Measurements from ENCODE around the gene ATP5PB.

ATP5PB gene

GRCh38 chr1:111469539-111469938 lies 20.3 kb downstream of the ATP5PB start:
- Histone ChIP-seq H2AFZ (ENCODE audit: low read depth, low read length) (no peak overlapping the region), H2BK12ac (ENCODE audit: low read length in 2 of 2) (no peak overlapping the region), H3K4ac (ENCODE audit: low read depth in 1 of 2, low read length in 2 of 2) (no peak overlapping the region), H2AK5ac (ENCODE audit: low read length, severe bottlenecking) (no peak overlapping the region), H3K4me3 (ENCODE audit: insufficient read depth in 1 of 2, low read depth in 1 of 2, low read length in 2 of 2) (no peak overlapping the region), H4K91ac (ENCODE audit: low read length) (no peak overlapping the region), H3K27me3 (ENCODE audit: control insufficient read depth in 1 of 2, insufficient read depth in 1 of 2, low read length in 2 of 2) (no peaks in the 10 kb centered on the region), H3K4me2 (ENCODE audit: low read length, poor library complexity, severe bottlenecking) (no peak overlapping the region), H3K14ac (ENCODE audit: low read length in 2 of 2) (no peak overlapping the region), H3K18ac (ENCODE audit: low read depth in 1 of 2, low read length in 2 of 2) (no peak overlapping the region), H3K9me3 (ENCODE audit: control insufficient read depth, low read length) (no peaks in the 10 kb centered on the region), H3K4me1 (ENCODE audit: control insufficient read depth, insufficient read depth, low read depth, low read length) (no peaks in the 10 kb centered on the region), H2BK120ac (ENCODE audit: low read depth, low read length) (no peak overlapping the region), H2BK5ac (ENCODE audit: low read depth, low read length, poor library complexity, severe bottlenecking) (no peak overlapping the region), H3K79me1 (replicated peaks; ENCODE audit: low read length, poor library complexity, severe bottlenecking) (no peaks in the 10 kb centered on the region), H3K27ac (ENCODE audit: low read length, poor library complexity, severe bottlenecking) (no peak overlapping the region), H2BK15ac (ENCODE audit: low read depth, poor library complexity, severe bottlenecking) (no peak overlapping the region), H4K8ac (ENCODE audit: low read length) (no peak overlapping the region), H3K9ac (ENCODE audit: low read length) (no peak overlapping the region), H3K36me3 (ENCODE audit: control insufficient read depth in 1 of 2, insufficient read depth in 2 of 2, low read depth in 1 of 2, low read length in 2 of 2) (peaks cover 0 to 49% of the 10 kb centered on the region in 2 experiments), H3K23ac (ENCODE audit: low read length in 2 of 2) (no peak overlapping the region)
- DNase-seq: no peak

- 100% methylated on average over 4 of the region's 5 CpGs for WGBS
- H3K4me1 ChIP-seq (ENCODE audit: control insufficient read depth, insufficient read depth, low read depth, low read length): no peaks in the 10 kb centered on the region
- H3K4ac ChIP-seq (ENCODE audit: low read depth in 1 of 2, low read length in 2 of 2): no peak overlapping the region
- H3K14ac ChIP-seq (ENCODE audit: low read length in 2 of 2): no peak overlapping the region
- H3K36me3 ChIP-seq (ENCODE audit: control insufficient read depth in 1 of 2, insufficient read depth in 2 of 2, low read depth in 1 of 2, low read length in 2 of 2): peaks cover 0 to 46% of the 10 kb centered on the region in 2 experiments
- no peak overlapping the region for H3K4me3 ChIP-seq (ENCODE audit: insufficient read depth in 1 of 2, low read depth in 1 of 2, low read length in 2 of 2)
- no peak overlapping the region for H2BK15ac ChIP-seq (ENCODE audit: low read depth, poor library complexity, severe bottlenecking)
- no peak for DNase-seq
- H2AFZ ChIP-seq (ENCODE audit: low read depth, low read length): no peak overlapping the region
- H3K18ac ChIP-seq (ENCODE audit: low read depth in 1 of 2, low read length in 2 of 2): no peak overlapping the region
- H2BK120ac ChIP-seq (ENCODE audit: low read depth, low read length): no peak overlapping the region
- no peak overlapping the region for H2BK12ac ChIP-seq (ENCODE audit: low read length in 2 of 2)
- H3K23ac ChIP-seq (ENCODE audit: low read length in 2 of 2): no peak overlapping the region
- no peaks in the 10 kb centered on the region for H3K9me3 ChIP-seq (ENCODE audit: control insufficient read depth, low read length)
- no peak overlapping the region for H3K27ac ChIP-seq (ENCODE audit: low read length, poor library complexity, severe bottlenecking)
- H4K8ac ChIP-seq (ENCODE audit: low read length): no peak overlapping the region
- no peak overlapping the region for H3K4me2 ChIP-seq (ENCODE audit: low read length, poor library complexity, severe bottlenecking)
- H3K27me3 ChIP-seq (ENCODE audit: control insufficient read depth in 1 of 2, insufficient read depth in 1 of 2, low read length in 2 of 2): no peaks in the 10 kb centered on the region
- H4K91ac ChIP-seq (ENCODE audit: low read length): no peak overlapping the region
- H2BK5ac ChIP-seq (ENCODE audit: low read depth, low read length, poor library complexity, severe bottlenecking): no peak overlapping the region
- H3K9ac ChIP-seq (ENCODE audit: low read length): no peak overlapping the region
- H2AK5ac ChIP-seq (ENCODE audit: low read length, severe bottlenecking): no peak overlapping the region
- no peaks in the 10 kb centered on the region for H3K79me1 ChIP-seq (replicated peaks; ENCODE audit: low read length, poor library complexity, severe bottlenecking)
Observed at GRCh38 chr1:111470596-111470995, 21.3 kb downstream of the ATP5PB start.

- H3K79me1 ChIP-seq (replicated peaks; ENCODE audit: low read length, poor library complexity, severe bottlenecking): no peaks in the 10 kb centered on the region
- H3K23ac ChIP-seq (ENCODE audit: low read length in 2 of 2): no peak overlapping the region
- H3K4me2 ChIP-seq (ENCODE audit: low read length, poor library complexity, severe bottlenecking): no peak overlapping the region
- no peak overlapping the region for H2AFZ ChIP-seq (ENCODE audit: low read depth, low read length)
- H2BK15ac ChIP-seq (ENCODE audit: low read depth, poor library complexity, severe bottlenecking): no peak overlapping the region
- H2BK120ac ChIP-seq (ENCODE audit: low read depth, low read length): no peak overlapping the region
- H3K36me3 ChIP-seq (ENCODE audit: control insufficient read depth in 1 of 2, insufficient read depth in 2 of 2, low read depth in 1 of 2, low read length in 2 of 2): peaks cover 0 to 44% of the 10 kb centered on the region in 2 experiments
- H4K91ac ChIP-seq (ENCODE audit: low read length): no peak overlapping the region
- H3K4me1 ChIP-seq (ENCODE audit: control insufficient read depth, insufficient read depth, low read depth, low read length): no peaks in the 10 kb centered on the region
- no peak overlapping the region for H3K4ac ChIP-seq (ENCODE audit: low read depth in 1 of 2, low read length in 2 of 2)
- no peaks in the 10 kb centered on the region for H3K9me3 ChIP-seq (ENCODE audit: control insufficient read depth, low read length)
- 94% methylated on average over 3 of the region's 3 CpGs for WGBS
- no peak overlapping the region for H4K8ac ChIP-seq (ENCODE audit: low read length)
- no peak overlapping the region for H2AK5ac ChIP-seq (ENCODE audit: low read length, severe bottlenecking)
- H3K27ac ChIP-seq (ENCODE audit: low read length, poor library complexity, severe bottlenecking): no peak overlapping the region
- no peak overlapping the region for H2BK5ac ChIP-seq (ENCODE audit: low read depth, low read length, poor library complexity, severe bottlenecking)
- H2BK12ac ChIP-seq (ENCODE audit: low read length in 2 of 2): no peak overlapping the region
- H3K14ac ChIP-seq (ENCODE audit: low read length in 2 of 2): no peak overlapping the region
- H3K4me3 ChIP-seq (ENCODE audit: insufficient read depth in 1 of 2, low read depth in 1 of 2, low read length in 2 of 2): no peak overlapping the region
- H3K27me3 ChIP-seq (ENCODE audit: control insufficient read depth in 1 of 2, insufficient read depth in 1 of 2, low read length in 2 of 2): no peaks in the 10 kb centered on the region
- H3K9ac ChIP-seq (ENCODE audit: low read length): no peak overlapping the region
- DNase-seq: no peak
- H3K18ac ChIP-seq (ENCODE audit: low read depth in 1 of 2, low read length in 2 of 2): no peak overlapping the region
Observed at GRCh38 chr1:111471012-111471411, 21.7 kb downstream of the ATP5PB start.

- Histone ChIP-seq H2AK5ac (ENCODE audit: low read length, severe bottlenecking) (no peak overlapping the region), H2AFZ (ENCODE audit: low read depth, low read length) (no peak overlapping the region), H4K8ac (ENCODE audit: low read length) (no peak overlapping the region), H3K27me3 (ENCODE audit: control insufficient read depth in 1 of 2, insufficient read depth in 1 of 2, low read length in 2 of 2) (no peaks in the 10 kb centered on the region), H3K9me3 (ENCODE audit: control insufficient read depth, low read length) (no peaks in the 10 kb centered on the region), H3K9ac (ENCODE audit: low read length) (no peak overlapping the region), H3K36me3 (ENCODE audit: control insufficient read depth in 1 of 2, insufficient read depth in 2 of 2, low read depth in 1 of 2, low read length in 2 of 2) (peaks cover 0 to 44% of the 10 kb centered on the region in 2 experiments), H3K4me2 (ENCODE audit: low read length, poor library complexity, severe bottlenecking) (no peak overlapping the region), H2BK15ac (ENCODE audit: low read depth, poor library complexity, severe bottlenecking) (no peak overlapping the region), H3K4me1 (ENCODE audit: control insufficient read depth, insufficient read depth, low read depth, low read length) (no peaks in the 10 kb centered on the region), H2BK5ac (ENCODE audit: low read depth, low read length, poor library complexity, severe bottlenecking) (no peak overlapping the region), H3K79me1 (replicated peaks; ENCODE audit: low read length, poor library complexity, severe bottlenecking) (no peaks in the 10 kb centered on the region), H2BK120ac (ENCODE audit: low read depth, low read length) (no peak overlapping the region), H3K27ac (ENCODE audit: low read length, poor library complexity, severe bottlenecking) (no peak overlapping the region), H2BK12ac (ENCODE audit: low read length in 2 of 2) (no peak overlapping the region), H3K14ac (ENCODE audit: low read length in 2 of 2) (no peak overlapping the region), H3K4me3 (ENCODE audit: insufficient read depth in 1 of 2, low read depth in 1 of 2, low read length in 2 of 2) (no peak overlapping the region), H3K4ac (ENCODE audit: low read depth in 1 of 2, low read length in 2 of 2) (no peak overlapping the region), H4K91ac (ENCODE audit: low read length) (no peak overlapping the region), H3K23ac (ENCODE audit: low read length in 2 of 2) (no peak overlapping the region), H3K18ac (ENCODE audit: low read depth in 1 of 2, low read length in 2 of 2) (no peak overlapping the region)
- 100% methylated on average over 1 of the region's 3 CpGs for WGBS
- DNase-seq: no peak
Observed at GRCh38 chr1:111471538-111471937, 22.3 kb downstream of the ATP5PB start.
